Adipose tissue (tissue), 3 donors: ENCODE results near the gene UHRF2. TPM values are rescaled to one million over a fixed set of nuclear protein-coding genes. Genes with fewer than 3 reads are reported as not detected.
"Not testable (repeated sequence)": the region's sequence is repeated elsewhere in the genome, so short reads cannot be mapped to it uniquely, and the experiment has no call there.

Experiments used
- H3K27ac ChIP-seq: one replicate; pipeline ENCODE4 v1.5.1; 2013; ENCODE audit warnings: low read depth, low read length
- WGBS, 3 donors: extraction: QIAGEN DNeasy Blood & Tissue Kit; methylation state at CpG; one replicate each; pipeline ENCODE4 v1.1.7; 2013; 5-methylcytosine and 5-hydroxymethylcytosine counted together
- polyA plus RNA-seq, 3 donors: library from polyadenylated mRNA; stranded (reverse); fragments of 200-250 nt; gene quantifications; one replicate each; pipeline ENCODE4 v1.2.3, GENCODE V29; 2013
- donor health status: healthy with polysubstance abuse.
- donor health status: Bipolar disorder and iron deficiency.
- donor health status: healthy.

Gene UHRF2
- polyA plus RNA-seq: 10 to 100 TPM; 11.7 to 14.5 (median 12.8) TPM

GRCh38 chr9:6412487-6413364, at the start of gene UHRF2:
Gene UHRF2, plus strand, starts transcription at chr9:6413199. Its CDS starts 292 bp downstream, at chr9:6413491.
- WGBS, 3 donors: 1 to 2% (median 2%) methylated on average over 86 to 88 of the region's 88 CpGs
- peak within 1 kb of the TSS; percentile 33 for H3K27ac ChIP-seq

- 66 to 74% (median 66%) methylated on average over 4 of the region's 4 CpGs for WGBS, 3 donors
- H3K27ac ChIP-seq: no peak overlapping the region
Observed at GRCh38 chr9:6367128-6367890, 45.7 kb upstream of the UHRF2 start.

GRCh38 chr9:6368831-6369230, 44.2 kb upstream of the UHRF2 start:
- H3K27ac ChIP-seq: no peak overlapping the region
- WGBS, 3 donors: 83 to 98% (median 97%) methylated on average over 2 of the region's 2 CpGs

- H3K27ac ChIP-seq: not testable (repeated sequence)
- WGBS, 3 donors: 84 to 97% (median 88%) methylated on average over 4 of the region's 4 CpGs
Observed at GRCh38 chr9:6381477-6382012, 31.5 kb upstream of the UHRF2 start.

- no peak overlapping the region for H3K27ac ChIP-seq
- WGBS, 3 donors: 27 to 61% (median 40%) methylated on average over 1 of the region's 1 CpG
Observed at GRCh38 chr9:6382681-6383080, 30.3 kb upstream of the UHRF2 start.

- WGBS, 3 donors: 76 to 85% (median 80%) methylated on average over 7 of the region's 7 CpGs
Observed at GRCh38 chr9:6383551-6384225, 29.3 kb upstream of the UHRF2 start.

GRCh38 chr9:6384732-6385131, 28.3 kb upstream of the UHRF2 start:
- H3K27ac ChIP-seq: no peak overlapping the region
- WGBS, 3 donors: 49 to 58% (median 55%) methylated on average over 2 of the region's 2 CpGs

More at GRCh38 chr9:6383551-6384225, 29.3 kb upstream of the UHRF2 start:
- no peak overlapping the region for H3K27ac ChIP-seq

GRCh38 chr9:6399071-6399470, 13.9 kb upstream of the UHRF2 start:
- 45 to 56% (median 50%) methylated on average over 2 of the region's 2 CpGs for WGBS, 3 donors
- no peak overlapping the region for H3K27ac ChIP-seq

GRCh38 chr9:6405371-6405770, 7.6 kb upstream of the UHRF2 start:
- H3K27ac ChIP-seq: no peak overlapping the region

GRCh38 chr9:6407778-6408177, 5.2 kb upstream of the UHRF2 start:
- H3K27ac ChIP-seq: no peak overlapping the region
- WGBS, 3 donors: 63 to 82% (median 76%) methylated on average over 2 of the region's 2 CpGs

- 86 to 92% (median 92%) methylated on average over 8 of the region's 8 CpGs for WGBS, 3 donors
Observed at GRCh38 chr9:6408320-6408719, 4.7 kb upstream of the UHRF2 start.

GRCh38 chr9:6409811-6410210, 3.2 kb upstream of the UHRF2 start:
- 79 to 83% (median 80%) methylated on average over 3 of the region's 3 CpGs for WGBS, 3 donors
- H3K27ac ChIP-seq: no peak overlapping the region

More at GRCh38 chr9:6408320-6408719, 4.7 kb upstream of the UHRF2 start:
- no peak overlapping the region for H3K27ac ChIP-seq

GRCh38 chr9:6410633-6411032, 2.4 kb upstream of the UHRF2 start:
- H3K27ac ChIP-seq: no peak overlapping the region
- 82 to 90% (median 86%) methylated on average over 4 of the region's 4 CpGs for WGBS, 3 donors

GRCh38 chr9:6413365-6414246, 607 bp downstream of the UHRF2 start:
- 0 to 1% (median 0%) methylated on average over 88 to 92 of the region's 92 CpGs for WGBS, 3 donors
- H3K27ac ChIP-seq: peak overlapping the region; percentile 33

- 0 to 1% (median 0%) methylated on average over 11 of the region's 11 CpGs for WGBS, 3 donors
- no peak overlapping the region for H3K27ac ChIP-seq
Observed at GRCh38 chr9:6414247-6414641, 1.2 kb downstream of the UHRF2 start.

- 45 to 69% (median 63%) methylated on average over 5 of the region's 5 CpGs for WGBS, 3 donors
- H3K27ac ChIP-seq: no peak overlapping the region
Observed at GRCh38 chr9:6415266-6415665, 2.3 kb downstream of the UHRF2 start.

- H3K27ac ChIP-seq: no peak overlapping the region
- WGBS, 3 donors: 49 to 52% (median 50%) methylated on average over 3 of the region's 3 CpGs
Observed at GRCh38 chr9:6417186-6417585, 4.2 kb downstream of the UHRF2 start.

GRCh38 chr9:6418764-6419163, 5.8 kb downstream of the UHRF2 start:
- WGBS, 3 donors: 55 to 90% (median 61%) methylated on average over 3 of the region's 3 CpGs
- H3K27ac ChIP-seq: no peak overlapping the region
